HepG2 (cell line): ENCODE measurements around the gene CHST1. TPM values are rescaled to one million over a fixed set of nuclear protein-coding genes. Genes with fewer than 3 reads are reported as not detected.

ENCODE experiments used
- CREB1 ChIP-seq, 2 experiments: fragments of 450-650 bp in 1 of 2; IDR thresholded peaks; 2 replicates each; pipeline ENCODE4 v1.6.1; 2016 to 2017; ENCODE audit warnings: control low read depth in 1 of 2, mild to moderate bottlenecking in 1 of 2, missing compliant biosample characterization in 1 of 2, missing genetic modification characterization in 1 of 2
- DPF2 ChIP-seq: sonication (generic); formaldehyde crosslinking; IDR thresholded peaks from 2 replicates; pipeline ENCODE4 v1.4.0; 2020; ENCODE audit warnings: mild to moderate bottlenecking, low read depth, missing genetic modification reagents, borderline replicate concordance
- ERF ChIP-seq: IDR thresholded peaks from 2 replicates; pipeline ENCODE4 v1.6.1; 2018; ENCODE audit warnings: missing biosample characterization, missing genetic modification reagents
- GATAD2A ChIP-seq: IDR thresholded peaks from 2 replicates; pipeline ENCODE4 v1.6.1; 2016
- HBP1 ChIP-seq: IDR thresholded peaks from 2 replicates; pipeline ENCODE4 v1.6.1; 2016; ENCODE audit warnings: low read depth, control low read depth
- PAWR ChIP-seq: sonication (generic); formaldehyde crosslinking; IDR thresholded peaks from 2 replicates; pipeline ENCODE4 v1.4.0; 2020; ENCODE audit warnings: missing genetic modification reagents, mild to moderate bottlenecking, borderline replicate concordance
- SMC3 ChIP-seq: IDR thresholded peaks from 2 replicates; pipeline ENCODE4 v1.6.1; 2011; ENCODE audit warnings: low read length, improper control_type of control experiment
- USF2 ChIP-seq, 2 experiments: sonication (generic) in 1 of 2; formaldehyde crosslinking in 1 of 2; IDR thresholded peaks; 2 replicates each; pipeline versions ENCODE4 v1.5.1 to v1.6.1; 2011 to 2020; ENCODE audit warnings: borderline replicate concordance in 1 of 2, low read depth in 1 of 2, low read length in 1 of 2, mild to moderate bottlenecking in 1 of 2, missing genetic modification reagents in 1 of 2, moderate library complexity in 1 of 2
- ZNF20 ChIP-seq: sonication (generic); formaldehyde crosslinking; IDR thresholded peaks from 2 replicates; pipeline ENCODE4 v1.4.0; 2020; ENCODE audit warnings: mild to moderate bottlenecking, moderate library complexity, missing genetic modification reagents
- ZNF530 ChIP-seq: sonication (generic); formaldehyde crosslinking; IDR thresholded peaks from 2 replicates; pipeline ENCODE4 v1.5.0; 2020; ENCODE audit warnings: low read depth, mild to moderate bottlenecking, missing genetic modification reagents
- ZNF672 ChIP-seq: sonication (generic); formaldehyde crosslinking; IDR thresholded peaks from 2 replicates; pipeline ENCODE4 v1.8.1; 2022; ENCODE audit warnings: missing genetic modification reagents
- polyA plus RNA-seq, 8 experiments: library from polyadenylated mRNA; depleted of rRNA in 3 of 8; stranded (reverse) in 7 of 8; unstranded in 1 of 8; fragments of >200 nt; fragmentation: Illumina TruSeq in 4 of 8; extraction: Trizol in 4 of 8; gene quantifications; 2 replicates each; pipeline versions ENCODE4 v1.2.1 to v1.2.3, GENCODE V29; 2011 to 2016; ENCODE audit warnings: low read depth in 4 of 8, missing spikeins in 1 of 8, mixed read lengths in 1 of 8; ENCODE audit not compliant: insufficient read depth in 1 of 8
- total RNA-seq, 5 experiments: library from RNA; depleted of rRNA; stranded (reverse); fragments of >200 nt; fragmentation: Illumina TruSeq; extraction: Trizol; gene quantifications; 2 replicates each; pipeline ENCODE4 v1.2.3, GENCODE V29; 2016; ENCODE audit warnings: low read depth in 1 of 5

Gene CHST1
- total and polyA plus RNA-seq, 2 of the 13 experiments (the other 11 are each of a cell fraction or from before 2014, with no cell fraction given), result not detected

GRCh38 chr11:45659818-45660160 is 5.6 kb downstream of the CHST1 start (continued):
- TF ChIP-seq USF2 (IDR thresholded peaks at IDR 0.05; ENCODE audit: low read depth, low read length) (no peak), USF2 (CRISPR knock-in tag; IDR thresholded peaks at IDR 0.05; ENCODE audit: borderline replicate concordance) (no peak), HBP1 (CRISPR knock-in tag) (no peak), GATAD2A (CRISPR knock-in tag) (no peak), CREB1 (IDR thresholded peaks at IDR 0.05) (no peak), CREB1 (CRISPR knock-in tag; IDR thresholded peaks at IDR 0.05) (no peak), DPF2 (CRISPR knock-in tag) (no peak), ZNF672 (CRISPR knock-in tag) (no peak), ZNF20 (CRISPR knock-in tag) (no peak), ERF (no peak), SMC3 (no peak), PAWR (no peak), ZNF530 (CRISPR knock-in tag) (no peak)
